DMS79 treated with DMSO at 0.1 percent for 48 hours (cell line): ENCODE measurements around the gene PEF1.

Source experiments
- DNase-seq: peaks from one replicate; lab custom pipeline; 2025; lab: John Stamatoyannopoulos, UW

The PEF1 gene

DNA sequence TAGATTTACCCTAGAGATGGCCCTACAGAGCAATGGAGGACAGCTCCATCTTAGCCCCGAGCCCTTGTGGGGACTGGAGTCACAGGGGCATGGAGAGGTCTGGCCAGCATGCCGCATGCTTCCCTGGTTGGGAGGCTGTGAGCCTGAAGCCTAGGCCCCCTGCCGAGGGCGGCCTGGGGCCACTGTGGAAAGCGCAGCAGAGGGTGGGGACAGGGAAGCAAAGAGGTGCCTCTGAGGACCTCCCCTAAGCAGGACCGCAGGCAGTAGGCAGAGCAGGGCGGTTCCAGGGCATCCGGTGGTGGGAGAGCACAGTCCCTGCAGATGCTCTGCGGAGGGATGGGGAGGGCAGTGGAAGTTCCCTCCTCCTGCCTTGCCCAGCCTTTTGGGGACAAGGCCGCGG, 26.5 kb upstream of the PEF1 start:
- no peak for DNase-seq

DNA sequence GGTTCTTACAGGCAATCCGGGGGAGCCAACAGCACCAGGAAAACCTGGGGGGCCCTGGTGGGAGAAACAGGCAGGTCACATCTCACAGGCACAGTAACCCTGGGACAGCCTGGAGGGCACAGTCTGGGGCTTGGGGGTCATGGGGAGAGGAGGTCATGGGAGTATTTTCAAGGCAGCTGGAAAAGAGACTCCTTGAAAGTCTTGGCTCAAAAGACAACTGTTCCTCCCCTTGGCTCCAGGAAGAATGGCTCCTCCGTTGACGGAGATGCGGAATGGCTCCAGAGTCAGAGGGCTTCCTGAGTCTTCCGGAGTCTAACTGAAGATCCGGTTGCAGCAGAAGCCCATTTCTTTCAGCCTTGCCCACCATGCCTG, 25.9 kb upstream of the PEF1 start:
- no peak for DNase-seq

DNA sequence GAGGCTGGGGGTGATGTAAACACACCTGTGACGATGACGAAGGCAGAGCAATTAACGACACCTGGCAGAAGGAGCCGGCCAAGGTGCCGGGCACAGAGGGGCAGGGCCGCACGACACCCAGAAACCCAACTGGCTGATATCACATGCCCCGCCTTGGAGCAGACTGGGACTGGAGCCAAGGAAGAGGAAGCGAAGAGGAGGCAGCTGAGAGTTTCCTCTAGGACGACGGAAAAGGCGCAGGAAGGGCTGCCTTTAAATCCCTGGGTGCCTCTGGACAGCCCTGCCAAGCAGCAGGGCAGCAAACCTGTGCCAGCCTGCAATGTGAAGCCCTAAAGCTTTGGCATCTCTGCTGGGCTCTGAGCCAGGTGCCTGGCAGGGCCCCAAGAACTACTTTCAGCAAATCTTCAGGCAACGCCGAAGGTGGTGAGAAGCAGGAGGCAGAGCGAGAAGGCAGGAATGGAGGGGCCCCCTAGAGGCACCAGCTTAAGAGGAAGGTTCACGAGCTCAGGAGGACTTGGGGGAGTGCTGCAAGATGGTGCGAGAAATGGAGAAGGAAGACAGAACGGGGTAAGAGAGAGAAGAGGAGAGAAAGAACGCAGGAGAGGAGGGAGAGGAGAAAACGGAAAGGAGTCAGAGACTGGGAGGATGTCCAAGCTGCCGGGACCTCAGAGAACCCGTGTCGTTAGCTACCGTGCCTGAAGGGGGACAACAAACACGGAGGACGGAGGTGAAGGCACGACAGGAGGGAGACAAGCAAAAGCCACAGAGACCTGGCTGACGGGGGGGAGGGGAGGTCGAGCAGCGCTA, 25.3 kb upstream of the PEF1 start:
- DNase-seq = peak; percentile 100

DNA sequence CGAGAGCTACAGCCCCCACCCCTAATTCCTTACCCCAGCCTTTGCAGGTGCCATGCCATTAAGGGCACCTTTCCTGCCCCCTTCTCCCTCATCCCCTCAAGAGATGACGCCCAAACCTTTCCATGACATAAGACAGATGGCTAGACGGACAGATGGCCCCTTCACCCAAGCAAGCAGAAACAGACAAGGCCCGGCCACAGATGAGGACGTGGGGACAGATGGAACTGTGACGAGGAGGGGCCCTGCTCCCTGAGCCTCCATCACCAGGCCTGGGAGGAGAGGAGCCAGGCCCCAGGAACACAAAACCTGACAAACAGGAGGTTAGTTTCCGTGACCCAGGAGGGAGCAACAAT, 24.7 kb upstream of the PEF1 start:
- DNase-seq = no peak

DNA sequence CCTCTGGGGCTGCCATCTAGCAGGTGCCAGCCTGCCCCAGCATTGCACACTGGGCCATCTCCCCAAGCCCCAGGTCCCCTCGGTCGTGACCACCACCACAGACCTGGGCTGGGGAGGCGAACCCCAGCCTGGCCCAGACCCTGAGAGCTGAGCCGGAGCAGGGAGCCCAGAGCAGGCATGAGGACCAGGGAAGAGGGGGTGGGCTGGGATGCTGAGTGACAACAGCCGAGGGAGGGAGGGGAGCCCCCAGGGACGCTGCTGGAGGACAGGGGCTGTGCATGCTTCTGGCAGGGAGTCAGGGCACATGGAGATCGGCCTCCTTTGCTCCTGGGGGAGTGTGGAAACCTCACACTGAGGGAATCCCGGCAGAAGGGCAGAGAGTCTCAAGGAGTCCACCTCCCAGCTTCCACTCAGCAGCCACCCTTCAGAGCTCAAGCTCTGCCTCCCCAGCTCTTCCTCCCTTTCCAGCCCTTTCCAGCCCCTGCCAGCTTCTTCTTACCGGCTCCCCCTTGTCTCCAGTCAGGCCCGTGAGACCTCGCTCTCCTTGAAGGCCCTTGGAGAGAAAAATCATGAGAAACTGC, 23.7 kb upstream of the PEF1 start:
- DNase-seq = no peak

DNA sequence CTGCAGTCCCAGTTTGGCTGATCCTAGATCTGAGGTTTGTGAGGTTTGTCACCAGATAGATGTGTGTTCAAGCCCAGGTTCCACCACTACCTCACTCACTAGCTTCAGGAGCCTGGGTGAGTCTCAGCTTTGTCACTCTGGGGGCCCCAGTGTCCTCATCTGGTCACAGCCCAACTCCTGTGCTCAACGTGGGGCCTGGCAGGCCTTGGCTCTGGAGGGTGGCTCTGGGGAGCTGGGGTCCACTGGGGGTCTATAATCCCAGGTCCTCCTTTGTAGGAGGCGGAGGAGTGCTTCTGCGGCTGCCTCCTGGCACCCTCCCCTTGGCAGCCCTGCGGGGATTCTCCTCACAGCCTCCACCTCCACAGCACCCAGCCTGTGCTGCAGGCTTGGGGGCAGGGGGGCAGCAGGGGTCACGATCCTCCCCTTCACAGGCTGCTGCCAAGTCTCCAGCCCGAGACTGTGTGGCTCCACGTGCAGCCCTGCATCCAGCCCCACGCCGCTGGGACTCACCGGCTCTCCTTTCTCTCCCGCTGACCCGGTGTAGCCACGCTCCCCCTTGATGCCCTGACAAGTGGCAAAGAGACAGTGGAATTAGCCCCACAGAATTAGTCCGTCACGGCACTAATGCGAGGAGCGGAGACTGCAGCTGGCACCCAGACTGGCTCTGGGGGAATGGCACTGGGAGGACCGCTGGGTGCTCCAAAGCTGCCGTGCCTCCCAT, 22.5 kb upstream of the PEF1 start:
- no peak for DNase-seq

DNA sequence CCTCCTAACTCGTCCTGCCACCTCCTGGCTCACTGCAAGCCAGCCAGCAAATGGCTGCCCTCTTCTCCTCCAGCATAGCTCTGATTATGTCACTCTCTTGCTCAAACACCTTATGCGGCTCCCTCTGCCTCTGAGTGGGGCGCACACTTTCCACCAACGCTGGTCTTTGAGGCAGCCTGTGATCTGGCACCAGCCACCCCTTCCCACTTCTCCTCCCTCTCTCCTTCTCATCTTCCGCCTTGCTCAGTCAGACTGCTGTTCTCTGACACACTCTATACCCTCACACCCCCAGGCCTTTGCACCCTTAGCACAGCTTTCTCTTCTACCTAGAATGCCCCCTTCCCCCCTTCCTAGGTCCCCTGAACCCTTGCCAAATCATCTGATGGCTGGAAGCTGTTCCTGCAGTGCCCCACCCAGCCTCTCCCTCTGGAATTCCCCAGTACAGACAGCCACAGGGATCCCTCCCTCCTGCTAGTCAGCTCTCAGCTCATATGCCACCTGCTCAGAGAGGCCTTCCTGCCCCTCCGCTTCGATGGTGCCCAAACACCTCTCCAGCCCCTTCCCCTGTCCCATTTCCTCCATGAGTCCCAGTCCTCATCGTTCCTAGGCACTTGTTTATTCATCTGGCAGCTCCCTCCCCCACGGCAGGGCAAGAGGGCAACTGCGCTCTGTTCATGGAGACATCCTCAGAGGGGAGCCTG, 21.7 kb upstream of the PEF1 start:
- DNase-seq = no peak

DNA sequence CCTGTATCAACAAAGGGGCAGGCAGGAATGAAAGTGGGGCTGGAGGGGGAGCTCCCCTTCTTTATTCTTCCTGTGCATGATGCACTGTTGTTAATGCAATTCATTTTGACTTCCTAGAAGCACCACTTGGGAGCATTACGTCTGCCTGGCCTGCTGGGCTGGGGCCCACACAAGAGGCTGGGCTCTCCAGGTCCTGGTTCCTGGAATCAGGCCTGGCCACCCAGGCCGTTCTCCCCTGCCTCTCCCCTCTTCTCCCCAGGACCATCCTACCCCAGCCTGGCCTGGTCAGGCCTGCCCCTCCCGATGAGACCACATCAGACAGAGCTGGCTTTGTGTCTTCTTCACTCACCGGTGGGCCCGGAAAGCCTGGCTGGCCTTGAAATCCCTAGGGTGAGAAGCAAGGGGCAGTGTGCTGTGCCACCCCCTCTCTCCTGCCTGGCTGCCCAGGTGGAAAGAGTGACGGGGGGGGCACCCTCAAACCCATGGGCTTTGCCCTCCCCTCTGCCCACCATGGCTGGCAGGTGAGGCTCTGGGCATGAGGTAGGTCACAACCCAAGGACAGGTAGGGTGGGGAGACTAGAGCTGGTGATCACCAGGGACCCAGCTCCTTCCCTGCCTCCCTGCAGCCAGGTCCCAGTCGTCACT, 20.7 kb upstream of the PEF1 start:
- no peak for DNase-seq

DNA sequence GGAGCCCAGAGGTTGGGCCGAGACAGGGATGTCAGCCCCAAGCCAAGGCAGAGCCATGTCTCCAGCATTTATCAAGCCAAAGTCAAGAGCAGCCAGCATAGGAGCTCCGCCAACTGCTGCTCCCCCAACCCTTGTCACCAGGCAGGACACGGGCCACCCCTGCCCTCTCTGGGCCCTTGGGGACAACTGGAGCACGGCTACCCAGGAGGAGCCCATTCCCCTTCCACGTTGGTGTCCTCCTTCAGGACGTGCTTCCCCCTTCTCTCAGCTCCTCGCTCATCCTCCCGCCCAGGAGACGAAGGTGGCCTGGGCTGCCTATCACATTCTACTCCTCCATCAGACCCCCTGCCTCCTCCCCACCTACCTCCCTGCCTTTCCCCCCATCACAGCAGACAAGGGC, 19.9 kb upstream of the PEF1 start:
- no peak for DNase-seq

DNA sequence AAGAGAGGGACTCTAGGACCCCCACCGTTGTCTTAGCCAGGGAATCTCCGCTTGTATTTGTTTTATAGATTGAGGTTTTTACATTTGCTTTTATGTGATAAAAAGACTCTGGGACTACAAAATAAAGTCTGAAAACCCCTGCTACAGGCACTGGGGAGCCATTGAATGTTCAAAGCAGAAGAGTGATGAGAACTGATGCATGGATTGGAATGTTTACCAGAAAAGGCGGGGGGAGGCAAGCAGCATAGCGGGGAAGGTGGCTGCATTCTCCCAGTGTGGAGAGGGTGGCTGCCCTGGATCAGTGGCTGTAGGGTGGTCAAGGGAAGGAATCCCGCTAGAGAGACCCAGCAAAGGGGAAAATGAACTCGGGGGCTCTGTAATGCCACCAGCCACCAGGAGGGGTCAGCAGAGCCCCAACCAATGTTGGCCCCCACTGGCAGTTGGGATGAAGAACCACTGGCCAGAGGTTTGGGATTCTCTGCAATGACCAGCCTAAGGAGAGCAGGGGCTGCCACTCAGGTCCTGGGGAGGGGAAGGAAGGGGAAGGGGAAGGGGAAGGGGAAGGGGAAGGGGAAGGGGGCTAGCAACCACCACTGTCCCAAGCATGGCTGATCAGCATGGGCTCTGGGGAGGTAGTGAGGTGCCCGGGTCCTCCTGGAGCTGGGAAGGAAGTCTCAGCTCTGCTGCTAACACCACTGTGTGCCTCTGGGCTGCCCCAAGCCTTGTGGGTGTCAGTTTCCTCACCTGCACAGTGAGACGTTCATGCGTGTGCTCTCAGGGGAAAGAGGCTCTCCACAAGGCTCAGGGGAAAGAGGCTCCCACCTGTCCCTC, 19.2 kb upstream of the PEF1 start:
- DNase-seq = peak; percentile 29

DNA sequence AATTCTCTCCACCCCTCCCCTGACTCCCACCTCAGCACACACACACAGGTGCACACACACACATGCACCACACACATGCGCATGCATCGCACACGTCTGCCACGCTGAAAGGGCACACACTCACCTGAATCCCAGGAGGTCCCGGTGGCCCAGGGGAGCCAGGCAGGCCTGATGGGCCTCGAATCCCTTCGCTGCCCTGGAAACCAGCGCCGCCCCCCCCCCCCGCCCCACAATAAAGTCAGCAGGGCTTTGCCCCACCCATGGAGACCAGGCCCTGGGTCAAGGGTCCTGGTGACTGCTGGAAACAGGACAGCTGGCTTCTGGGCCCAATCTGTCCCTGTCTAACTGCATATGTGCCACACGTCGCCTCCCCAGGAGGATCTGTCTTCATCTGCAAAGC, 17.8 kb upstream of the PEF1 start:
- DNase-seq = no peak

DNA sequence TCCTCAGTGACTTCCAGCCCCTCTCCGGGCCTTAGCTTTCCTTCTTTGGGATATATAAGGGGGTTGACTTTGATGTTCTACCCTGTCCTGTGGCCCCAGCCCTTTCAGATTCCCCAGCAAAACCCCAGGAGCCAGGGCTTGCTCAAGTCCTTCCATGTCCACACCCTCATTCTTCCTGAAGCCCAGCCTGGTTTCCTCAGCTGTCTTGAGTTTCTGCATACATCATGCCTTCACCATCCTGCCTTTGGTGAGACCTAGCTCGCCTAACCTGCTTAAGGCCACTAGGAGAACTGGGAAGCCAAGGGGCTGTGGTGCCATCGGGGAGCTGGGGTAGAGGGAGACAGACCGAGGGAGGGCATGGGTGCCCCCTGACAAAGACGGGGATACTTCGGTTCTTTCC, 17.2 kb upstream of the PEF1 start:
- DNase-seq = no peak

DNA sequence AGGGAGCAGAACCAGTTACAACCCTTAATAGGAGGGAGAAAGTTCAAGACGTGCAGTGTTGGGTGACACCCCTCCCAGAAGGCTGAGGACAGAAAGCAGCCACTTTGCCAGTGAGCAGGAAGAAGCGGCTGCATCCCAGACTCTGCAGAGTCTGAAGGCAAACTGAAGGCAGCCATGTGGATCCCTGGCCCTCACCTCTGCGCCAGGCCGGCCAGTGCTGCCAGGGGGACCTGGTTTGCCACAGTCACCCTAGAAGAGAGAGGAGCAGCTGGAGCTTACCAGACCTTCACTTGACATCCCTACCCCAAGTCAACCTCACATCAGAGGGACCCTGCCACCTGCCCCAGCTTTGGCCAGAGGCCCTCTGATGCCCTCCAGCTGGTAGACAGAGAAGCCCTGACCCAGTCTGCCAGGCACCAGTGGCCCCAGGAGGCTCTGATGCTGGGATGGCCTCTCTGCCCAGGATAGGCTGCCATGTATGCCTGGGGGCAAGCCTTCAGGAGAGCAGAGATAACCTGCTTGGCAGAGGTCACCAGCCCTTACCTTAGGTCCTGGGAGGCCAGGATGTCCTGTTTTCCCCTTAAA, 16.3 kb upstream of the PEF1 start:
- no peak for DNase-seq

DNA sequence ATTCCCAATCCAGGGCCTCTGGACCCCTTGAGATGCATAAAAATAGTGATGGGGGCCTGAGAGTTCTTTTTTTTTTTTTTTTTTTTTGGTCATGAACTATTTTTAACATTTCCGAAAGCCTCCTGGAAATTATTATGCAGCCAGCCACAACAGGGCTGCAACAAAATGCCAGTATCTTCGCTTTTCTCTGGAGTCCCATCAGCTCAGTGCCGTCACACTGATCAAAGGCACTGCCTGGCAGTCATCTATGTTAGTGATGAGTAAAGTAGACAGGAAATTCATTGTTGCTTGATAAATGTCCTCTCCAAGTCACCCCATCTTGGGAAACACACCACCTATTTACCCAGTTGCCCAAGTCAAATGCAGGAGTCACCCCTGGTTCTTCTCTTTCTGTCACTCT, 15.2 kb upstream of the PEF1 start:
- DNase-seq = no peak

DNA sequence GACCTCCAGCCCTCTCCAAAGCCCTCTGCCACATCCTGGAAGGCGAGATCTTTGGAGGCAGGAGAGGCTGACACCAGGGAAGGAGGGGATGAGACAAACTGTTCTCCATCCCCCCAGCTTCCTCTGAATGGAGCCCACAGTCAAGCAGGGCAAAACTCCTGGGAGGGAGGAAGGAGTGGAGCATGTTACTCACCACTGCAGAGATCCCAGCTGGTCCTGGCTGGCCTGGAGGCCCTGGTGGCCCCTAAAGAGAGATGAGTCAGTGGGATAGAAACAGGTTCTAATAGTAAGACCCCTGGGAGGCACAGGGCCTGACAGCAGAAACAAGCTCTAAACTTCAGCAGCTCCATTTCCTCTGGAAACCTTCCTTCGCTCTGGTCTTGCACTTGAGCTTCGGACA, 14.0 kb upstream of the PEF1 start:
- DNase-seq = no peak

DNA sequence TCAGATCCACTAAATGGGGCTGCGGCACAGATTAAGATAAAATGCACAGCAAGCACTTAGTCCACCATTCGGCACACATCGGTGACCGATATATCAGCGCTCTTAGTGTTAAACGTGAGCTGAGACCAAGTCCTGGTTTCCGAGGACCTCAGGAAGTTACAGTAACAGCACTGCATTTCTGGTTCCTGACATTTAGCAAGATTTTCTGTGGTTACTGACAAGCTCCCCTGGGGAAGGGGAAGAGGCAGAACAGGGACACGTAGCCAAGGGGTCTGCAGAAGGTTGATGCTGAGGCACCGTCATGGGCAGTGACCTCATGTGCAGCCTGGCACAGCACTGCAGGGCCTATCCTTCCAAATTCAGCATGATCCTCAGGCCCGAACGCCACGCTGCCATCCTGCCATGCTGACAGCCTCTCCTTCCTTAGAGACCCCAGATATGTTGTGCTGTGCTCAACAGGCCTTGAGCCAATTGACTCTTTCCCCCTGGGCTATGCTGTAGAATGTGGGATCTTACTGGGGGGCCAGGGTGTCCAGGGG, 13.4 kb upstream of the PEF1 start:
- no peak for DNase-seq

DNA sequence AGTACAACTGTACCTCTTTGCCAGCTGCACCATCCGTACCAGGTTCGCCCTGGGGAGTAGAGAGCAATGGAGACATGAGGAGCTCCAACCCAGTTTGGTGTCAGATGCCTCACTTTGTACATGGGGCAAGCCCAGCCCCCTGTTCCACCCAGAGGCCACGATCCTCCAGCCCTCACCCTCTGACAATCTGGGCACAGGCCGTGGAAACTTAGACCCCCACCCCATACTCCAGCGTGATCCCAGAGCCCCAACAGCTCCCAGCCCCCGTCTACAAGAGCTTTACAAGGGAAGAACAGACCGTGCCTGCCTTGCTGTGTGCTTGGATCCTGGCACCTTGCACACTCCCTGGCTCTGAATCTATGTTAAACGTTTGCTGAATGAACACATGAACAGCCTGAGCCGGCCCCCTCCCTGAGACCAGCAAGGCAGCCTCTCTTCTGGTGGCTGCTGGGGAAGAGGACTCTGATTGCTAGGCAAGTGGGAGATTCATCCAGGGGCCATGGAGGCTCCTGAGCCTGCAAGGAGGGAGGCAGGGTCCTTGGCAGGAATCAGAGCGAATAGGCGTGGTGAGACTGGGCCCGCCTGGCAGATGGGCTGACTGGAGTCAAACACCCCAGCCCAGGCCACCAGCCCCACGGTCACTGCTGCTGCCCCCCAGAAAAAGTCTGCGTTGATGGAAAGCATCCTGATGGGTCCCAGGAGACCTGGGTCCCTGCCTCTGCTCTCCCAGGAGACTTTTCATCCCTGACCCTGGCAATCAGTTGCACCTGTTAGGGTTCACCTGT, 12.5 kb upstream of the PEF1 start:
- no peak for DNase-seq

DNA sequence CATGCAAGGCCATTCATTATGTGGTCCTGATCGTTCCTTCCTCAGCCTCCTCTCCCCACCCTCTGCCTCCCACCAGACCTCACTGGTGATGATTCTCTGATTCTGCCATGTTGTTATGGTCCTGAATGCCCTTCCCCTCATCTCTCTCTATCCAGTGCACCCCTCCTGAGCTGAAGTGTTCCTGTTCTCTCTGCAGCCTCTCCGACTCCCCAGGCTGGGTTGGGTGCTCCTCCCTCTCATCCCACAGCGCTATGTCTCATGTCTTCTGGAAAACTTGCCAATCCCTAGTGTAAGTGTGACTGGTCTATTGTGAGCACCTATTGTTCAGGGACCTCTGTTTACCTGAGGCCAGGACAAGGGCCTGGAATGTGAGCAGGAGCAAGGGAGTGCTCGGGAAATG, 11.1 kb upstream of the PEF1 start:
- DNase-seq = no peak

DNA sequence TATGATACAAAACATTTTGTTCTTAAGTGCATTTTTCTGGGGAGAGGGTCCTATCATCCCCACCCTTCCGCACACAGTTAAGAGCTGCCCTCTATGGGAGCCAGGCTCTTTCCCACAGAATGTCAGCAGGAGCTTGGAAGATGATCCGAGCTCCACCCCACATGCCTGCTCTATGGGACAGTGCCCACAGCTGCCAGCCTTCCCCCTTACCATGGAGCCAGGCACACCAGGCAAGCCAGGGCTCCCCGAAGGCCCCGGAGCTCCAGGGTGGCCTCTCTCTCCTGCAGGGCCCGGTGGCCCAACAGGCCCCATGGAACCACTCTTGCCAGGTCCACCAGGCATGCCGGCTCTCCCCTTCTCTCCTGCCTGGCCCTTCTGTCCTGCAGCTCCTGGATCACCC, 10.4 kb upstream of the PEF1 start:
- DNase-seq = no peak

DNA sequence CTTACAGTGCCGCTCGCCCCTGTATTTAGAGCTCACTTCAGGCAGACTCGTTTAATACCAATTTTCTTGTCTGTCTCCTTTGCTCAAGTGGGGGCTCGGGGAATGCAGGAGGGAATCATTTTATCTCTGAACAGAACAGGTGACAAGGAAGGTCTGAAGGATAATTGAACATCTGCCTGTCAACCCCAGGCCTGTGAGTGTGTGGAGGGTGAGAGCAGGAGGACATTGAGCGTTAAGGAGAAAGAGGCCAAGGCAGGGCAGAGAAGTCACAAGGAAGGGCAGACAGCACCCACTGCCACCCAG, 9.7 kb upstream of the PEF1 start:
- DNase-seq = no peak
